Measurements from ENCODE around the gene CR1L. TPM values are rescaled to one million over a fixed set of nuclear protein-coding genes. Genes with fewer than 3 reads are reported as not detected.
A peak's percentile ranks its signal among the peaks of the same experiment; 100 is the strongest.

The CR1L gene
- total RNA-seq, 5 donors from 2014 or later (not counting 1 experiment from before 2014, with no cell fraction given): 0.20 to 0.37 TPM; not detected in 3

DNA sequence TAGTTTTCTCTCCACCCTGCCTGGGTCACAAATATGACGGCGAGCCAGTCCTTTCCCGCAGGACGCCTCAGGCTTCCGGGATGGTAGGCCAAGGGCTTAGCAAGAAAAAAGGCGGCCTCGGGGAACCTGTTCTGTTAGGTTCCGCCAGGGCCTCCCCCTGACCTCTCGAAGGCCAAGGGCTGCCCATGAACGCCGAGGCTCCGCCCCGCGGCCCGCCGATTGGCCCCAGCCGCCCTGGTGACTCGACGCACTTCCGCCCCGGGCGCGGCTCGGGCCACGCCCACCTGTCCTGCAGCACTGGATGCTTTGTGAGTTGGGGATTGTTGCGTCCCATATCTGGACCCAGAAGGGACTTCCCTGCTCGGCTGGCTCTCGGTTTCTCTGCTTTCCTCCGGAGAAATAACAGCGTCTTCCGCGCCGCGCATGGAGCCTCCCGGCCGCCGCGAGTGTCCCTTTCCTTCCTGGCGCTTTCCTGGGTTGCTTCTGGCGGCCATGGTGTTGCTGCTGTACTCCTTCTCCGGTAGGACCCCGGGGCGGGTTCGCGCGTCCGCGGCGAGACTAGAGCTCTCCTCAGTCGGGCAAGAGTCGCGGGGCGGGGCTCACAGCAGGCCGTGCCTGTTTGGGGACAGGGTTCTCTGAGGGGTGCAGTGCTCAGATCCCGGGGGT lies 107.0 kb downstream of the CR1L start, which contains the start of gene CD46:
TSS of gene CD46 (plus strand) at position 265 of the 666 bp plus-strand sequence. CDS start at position 424, 159 bp downstream.
- Mint-ChIP-seq H3K27ac (peak within 1 kb of the TSS; percentile 99), H3K27me3 (no peaks in the 10 kb centered on the region), H3K4me3 (peak within 1 kb of the TSS; percentile 99 to 100 (median 100)), H3K4me1 (peaks cover 76 to 88% (median 82%) of the 10 kb centered on the region in 3 donors), H3K36me3 (peaks cover 6% of the 10 kb centered on the region), H3K9me3 (no peaks in the 10 kb centered on the region)
- Histone ChIP-seq H3K4me1 (ENCODE audit: control insufficient read depth in 1 of 2, extremely low read depth in 1 of 2, insufficient read depth in 2 of 2, low read length in 2 of 2) (peaks cover 33 to 43% of the 10 kb centered on the region in 2 experiments), H3K36me3 (ENCODE audit: control insufficient read depth in 2 of 2, extremely low read depth in 1 of 2, insufficient read depth in 1 of 2, low read length in 1 of 2) (peaks cover 0 to 1% of the 10 kb centered on the region in 2 donors), H3K4me3 (ENCODE audit: control insufficient read depth in 1 of 2, extremely low read depth in 1 of 2, low read length in 1 of 2) (peak within 1 kb of the TSS; percentile 81 to 97), H3K27me3 (replicated peaks in 1 of 2; ENCODE audit: control insufficient read depth in 2 of 2, extremely low read depth in 1 of 2, insufficient read depth in 2 of 2, low read length in 1 of 2) (no peaks in the 10 kb centered on the region), H3K27ac (ENCODE audit: low read length) (peak within 1 kb of the TSS; percentile 87), H3K9me3 (no peaks in the 10 kb centered on the region)
- ATAC-seq (replicated peaks in 1 of 4) (peak; percentile 96 to 99 (median 98)), DNase-seq (peak; percentile 80 to 95 (median 91))
- under 1% methylated on average over 52 of the region's 55 CpGs for WGBS (ENCODE audit: insufficient coverage)
- ChIA-PET POLR2A (interaction anchor here in 1 of 2 donors (0.6 kb wide), 1 partner anchor 24 kb away, joined by 3 read pairs; no protein-coding TSS in a partner anchor), CTCF (interaction anchor here in 1 of 2 donors (0.6 kb wide), 1 partner anchor 175 kb away, joined by 4 read pairs; no protein-coding TSS in a partner anchor)

DNA sequence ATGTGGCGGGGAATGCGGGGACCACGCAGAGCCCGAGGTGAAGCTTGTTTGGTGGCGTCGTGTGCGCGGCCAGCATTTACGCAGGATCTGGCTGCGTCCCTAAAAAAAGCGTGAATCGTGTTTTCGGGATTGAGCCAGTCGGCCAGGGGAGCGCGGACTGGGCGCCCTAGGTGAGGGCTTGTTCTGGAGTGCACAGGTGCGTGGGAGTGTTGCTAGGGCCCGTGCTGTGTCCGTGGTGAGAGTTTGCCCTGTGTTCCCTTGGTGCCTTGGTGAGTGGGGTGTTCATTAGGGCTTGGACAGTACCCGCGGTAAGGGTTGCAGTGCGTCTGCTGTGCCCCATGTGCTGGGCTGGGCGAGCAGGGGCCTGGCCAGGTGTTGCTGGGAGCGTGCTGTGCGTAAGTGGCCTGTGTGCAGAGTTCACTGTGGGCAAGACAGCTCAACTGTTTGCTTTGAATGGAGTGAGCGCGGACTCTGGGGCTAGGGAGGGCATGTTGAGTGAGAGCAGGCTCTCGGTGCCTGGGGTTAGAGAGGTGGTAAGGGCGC lies 107.6 kb downstream of the CR1L start:
- POLR2A ChIA-PET: interaction anchor here (0.6 to 0.7 kb wide), 3 partner anchors 9 to 130 kb away, joined by 3 to 5 read pairs (median 4); no protein-coding TSS in a partner anchor
- H3K4me3 ChIP-seq (ENCODE audit: control insufficient read depth in 1 of 2, extremely low read depth in 1 of 2, low read length in 1 of 2): peak overlapping the region; percentile 81 to 97
- peak in 8 of 35 experiments; percentile 2 to 22 (median 7) for DNase-seq

DNA sequence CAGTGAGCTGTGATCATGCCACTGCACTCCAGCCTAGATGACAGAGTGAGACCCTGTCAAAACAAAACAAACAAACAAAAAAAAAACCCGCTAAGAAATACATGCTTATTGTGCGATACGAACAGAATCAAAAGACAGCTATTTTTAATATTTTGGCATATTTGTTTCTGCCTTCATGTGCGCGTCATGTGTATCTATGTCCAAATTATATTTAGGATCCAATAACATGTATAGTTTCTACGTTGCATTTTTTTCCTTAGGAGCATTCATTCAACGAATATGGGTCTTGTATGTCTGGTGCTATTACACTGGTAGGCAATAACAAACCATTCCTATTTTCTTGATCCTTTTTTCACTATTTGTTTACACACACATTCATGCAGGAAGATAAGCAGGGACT lies 108.7 kb downstream of the CR1L start:
- Histone ChIP-seq H3K4me3 (ENCODE audit: control insufficient read depth in 1 of 2, extremely low read depth in 1 of 2, low read length in 1 of 2) (peak overlapping the region in 1 of 2 donors; percentile 81), H3K27ac (ENCODE audit: low read length) (no peak overlapping the region), H3K4me1 (ENCODE audit: control insufficient read depth in 1 of 2, extremely low read depth in 1 of 2, insufficient read depth in 2 of 2, low read length in 2 of 2) (peaks cover 33 to 40% of the 10 kb centered on the region in 2 experiments), H3K27me3 (replicated peaks in 1 of 2; ENCODE audit: control insufficient read depth in 2 of 2, extremely low read depth in 1 of 2, insufficient read depth in 2 of 2, low read length in 1 of 2) (no peaks in the 10 kb centered on the region), H3K36me3 (ENCODE audit: control insufficient read depth in 2 of 2, extremely low read depth in 1 of 2, insufficient read depth in 1 of 2, low read length in 1 of 2) (peaks cover 0 to 18% of the 10 kb centered on the region in 2 donors), H3K9me3 (no peaks in the 10 kb centered on the region)
- ATAC-seq (replicated peaks in 1 of 4) (no peak), DNase-seq (no peak)
- POLR2A ChIA-PET: interaction anchor here in 1 of 2 donors (0.7 kb wide), 1 partner anchor 42 kb away, joined by 3 read pairs; no protein-coding TSS in a partner anchor
- Mint-ChIP-seq H3K4me1 (peaks cover 76 to 91% (median 81%) of the 10 kb centered on the region in 3 donors), H3K27me3 (no peaks in the 10 kb centered on the region), H3K27ac (peak overlapping the region in 1 of 2 donors; percentile 49), H3K4me3 (peak overlapping the region; percentile 99 to 100 (median 100)), H3K36me3 (peaks cover 15% of the 10 kb centered on the region), H3K9me3 (no peaks in the 10 kb centered on the region)
- CTCF ChIA-PET: interaction anchor here in 1 of 2 donors (0.5 kb wide), 1 partner anchor 44 kb away, joined by 5 read pairs; no protein-coding TSS in a partner anchor
- no CpG with 5 or more reads among the region's 7 CpGs for WGBS (ENCODE audit: insufficient coverage)

More for the DNA sequence above, 107.6 kb downstream of the CR1L start:
- Mint-ChIP-seq H3K36me3 (peaks cover 8% of the 10 kb centered on the region), H3K27ac (peak overlapping the region; percentile 99), H3K9me3 (no peaks in the 10 kb centered on the region), H3K4me1 (peaks cover 77 to 90% (median 84%) of the 10 kb centered on the region in 3 donors), H3K4me3 (peak overlapping the region; percentile 99 to 100 (median 100)), H3K27me3 (no peaks in the 10 kb centered on the region)
- Histone ChIP-seq H3K4me1 (ENCODE audit: control insufficient read depth in 1 of 2, extremely low read depth in 1 of 2, insufficient read depth in 2 of 2, low read length in 2 of 2) (peaks cover 33 to 43% of the 10 kb centered on the region in 2 experiments), H3K27ac (ENCODE audit: low read length) (peak overlapping the region; percentile 87), H3K36me3 (ENCODE audit: control insufficient read depth in 2 of 2, extremely low read depth in 1 of 2, insufficient read depth in 1 of 2, low read length in 1 of 2) (peaks cover 0 to 7% of the 10 kb centered on the region in 2 donors), H3K27me3 (replicated peaks in 1 of 2; ENCODE audit: control insufficient read depth in 2 of 2, extremely low read depth in 1 of 2, insufficient read depth in 2 of 2, low read length in 1 of 2) (no peaks in the 10 kb centered on the region), H3K9me3 (no peaks in the 10 kb centered on the region)
- CTCF ChIA-PET: interaction anchor here (0.6 to 1.0 kb wide), 3 partner anchors 45 to 176 kb away, joined by 3 to 6 read pairs (median 4); no protein-coding TSS in a partner anchor
- 0% methylated on average over 28 of the region's 30 CpGs for WGBS (ENCODE audit: insufficient coverage)
- ATAC-seq (replicated peaks in 1 of 4): peak; percentile 5 to 8 (median 6)

DNA sequence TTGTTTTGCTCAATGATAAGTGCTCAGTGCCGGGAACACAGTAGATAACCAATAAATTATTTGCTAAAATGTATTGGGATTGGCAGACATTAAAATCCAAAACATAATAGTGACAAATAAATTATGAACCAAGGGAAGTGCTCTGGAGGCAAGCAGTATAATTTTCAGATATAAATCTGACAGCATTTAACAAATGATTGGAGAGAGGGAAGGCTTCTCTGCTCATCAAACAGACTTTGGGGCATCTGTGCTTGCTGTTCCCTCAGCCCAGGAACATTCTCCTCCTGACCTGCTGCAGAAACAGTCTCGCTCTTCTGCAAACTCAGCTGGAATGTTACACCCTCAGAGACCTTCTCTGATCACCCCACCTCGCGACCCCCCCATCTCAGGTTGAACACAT lies 109.1 kb downstream of the CR1L start:
- Mint-ChIP-seq H3K27ac (peak overlapping the region; percentile 7 to 49), H3K9me3 (no peaks in the 10 kb centered on the region), H3K4me1 (peaks cover 72 to 87% (median 77%) of the 10 kb centered on the region in 3 donors), H3K4me3 (peak overlapping the region; percentile 99 to 100 (median 100)), H3K36me3 (peaks cover 18% of the 10 kb centered on the region), H3K27me3 (no peaks in the 10 kb centered on the region)
- Histone ChIP-seq H3K9me3 (no peaks in the 10 kb centered on the region), H3K27me3 (replicated peaks in 1 of 2; ENCODE audit: control insufficient read depth in 2 of 2, extremely low read depth in 1 of 2, insufficient read depth in 2 of 2, low read length in 1 of 2) (no peaks in the 10 kb centered on the region), H3K4me3 (ENCODE audit: control insufficient read depth in 1 of 2, extremely low read depth in 1 of 2, low read length in 1 of 2) (no peak overlapping the region), H3K4me1 (ENCODE audit: control insufficient read depth in 1 of 2, extremely low read depth in 1 of 2, insufficient read depth in 2 of 2, low read length in 2 of 2) (peaks cover 30 to 36% of the 10 kb centered on the region in 2 experiments), H3K27ac (ENCODE audit: low read length) (no peak overlapping the region), H3K36me3 (ENCODE audit: control insufficient read depth in 2 of 2, extremely low read depth in 1 of 2, insufficient read depth in 1 of 2, low read length in 1 of 2) (peaks cover 0 to 21% of the 10 kb centered on the region in 2 donors)
- POLR2A ChIA-PET: no interaction called here
- ATAC-seq (replicated peaks in 1 of 4) (no peak), DNase-seq (no peak)
- 86% methylated on average over 3 of the region's 4 CpGs for WGBS (ENCODE audit: insufficient coverage)
- CTCF ChIA-PET: interaction anchor here (0.5 to 0.7 kb wide), 2 partner anchors 44 to 1832 kb away, joined by 3 to 5 read pairs; no protein-coding TSS in a partner anchor

DNA sequence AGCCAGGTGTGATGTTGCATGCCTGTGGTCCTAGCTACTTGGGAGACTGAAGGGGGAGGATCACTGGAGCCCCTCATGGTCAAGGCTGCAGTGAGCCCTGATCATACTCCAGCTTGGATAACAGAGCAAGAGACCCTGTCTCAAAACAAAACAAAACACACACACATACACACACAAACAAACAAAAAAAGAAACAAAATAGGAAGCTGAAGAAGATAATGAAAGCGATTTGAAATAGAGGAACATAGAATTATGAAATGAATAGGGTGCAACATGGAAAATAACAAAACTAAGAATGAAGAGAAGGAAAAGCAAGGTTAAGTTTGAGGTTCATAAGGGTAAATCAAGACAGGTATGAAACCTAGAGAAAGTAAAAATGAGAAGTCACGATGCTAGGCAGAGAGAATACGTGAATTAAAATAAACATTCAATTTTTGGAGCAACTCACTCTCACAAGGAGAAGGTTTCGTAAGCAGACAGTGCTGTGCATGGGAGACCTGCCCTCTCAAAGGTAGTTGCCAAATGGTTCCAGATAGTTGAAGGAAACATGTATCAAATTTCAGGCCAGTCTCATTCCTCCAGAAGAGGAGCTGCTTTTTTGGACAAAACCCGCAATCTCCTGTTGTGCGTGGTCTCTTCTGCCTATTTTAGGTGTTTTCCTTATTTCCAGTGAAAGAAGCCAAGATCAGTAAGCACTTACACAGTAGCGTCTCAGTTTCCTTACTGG lies 110.2 kb downstream of the CR1L start:
- H3K27ac Mint-ChIP-seq: peak overlapping the region; percentile 15 to 35
- peak overlapping the region in 1 of 3 donors; percentile 8 for H3K4me3 Mint-ChIP-seq
- DNase-seq (no peak), ATAC-seq (replicated peaks in 1 of 4) (no peak)
- Histone ChIP-seq H3K4me3 (ENCODE audit: control insufficient read depth in 1 of 2, extremely low read depth in 1 of 2, low read length in 1 of 2) (no peak overlapping the region), H3K4me1 (ENCODE audit: control insufficient read depth in 1 of 2, extremely low read depth in 1 of 2, insufficient read depth in 2 of 2, low read length in 2 of 2) (peaks cover 26 to 29% of the 10 kb centered on the region in 2 experiments), H3K27ac (ENCODE audit: low read length) (no peak overlapping the region), H3K36me3 (ENCODE audit: control insufficient read depth in 2 of 2, extremely low read depth in 1 of 2, insufficient read depth in 1 of 2, low read length in 1 of 2) (peaks cover 0 to 32% of the 10 kb centered on the region in 2 donors), H3K27me3 (replicated peaks in 1 of 2; ENCODE audit: control insufficient read depth in 2 of 2, extremely low read depth in 1 of 2, insufficient read depth in 2 of 2, low read length in 1 of 2) (no peaks in the 10 kb centered on the region), H3K9me3 (no peaks in the 10 kb centered on the region)
- H3K9me3 Mint-ChIP-seq: no peaks in the 10 kb centered on the region
- WGBS (ENCODE audit: insufficient coverage): 94% methylated on average over 4 of the region's 7 CpGs
- ChIA-PET POLR2A (interaction anchor here (0.6 kb wide), 3 partner anchors 11 to 68 kb away, joined by 3 to 7 read pairs (median 4); no protein-coding TSS in a partner anchor), CTCF (interaction anchor here in 1 of 2 donors (0.6 kb wide), 1 partner anchor 28 kb away, joined by 3 read pairs; no protein-coding TSS in a partner anchor)
- H3K27me3 Mint-ChIP-seq: no peaks in the 10 kb centered on the region
- peaks cover 64 to 77% (median 69%) of the 10 kb centered on the region in 3 donors for H3K4me1 Mint-ChIP-seq
- peaks cover 25% of the 10 kb centered on the region for H3K36me3 Mint-ChIP-seq
